NB4 (cell line): ENCODE data around the gene STX8.

Source experiments
- CTCF ChIP-seq: IDR thresholded peaks from one replicate; pipeline ENCODE4 v1.5.1; 2012; ENCODE audit warnings: low read depth, low read length
- MAX ChIP-seq: IDR thresholded peaks from 2 replicates; pipeline ENCODE4 v1.6.1; 2011; ENCODE audit warnings: low read depth, low read length
- POLR2A ChIP-seq: IDR thresholded peaks from 2 replicates; pipeline ENCODE4 v1.6.1; 2011; ENCODE audit warnings: mild to moderate bottlenecking; ENCODE audit not compliant: insufficient read length; ENCODE audit errors: extremely low read depth

- TF ChIP-seq CTCF (no peak), MAX (no peak), POLR2A (no peak)
Measured at GRCh38 chr17:9531034-9531433, 44.6 kb downstream of the STX8 start.
